OCI-LY3 (cell line): ENCODE measurements around the gene LMNB1.

Experiments used
- H2AFZ ChIP-seq: fragments of 200-600, 300-600 bp; shearing (Covaris generic); 2 replicates; pipeline ENCODE4 v1.6.0; 2014; ENCODE audit warnings: antibody characterized with exemption, low read depth, low read length
- H3K27ac ChIP-seq: fragments of 200-600, 300-600 bp; sonication (generic); 2 replicates; pipeline ENCODE4 v1.5.1; 2014; ENCODE audit warnings: mild to moderate bottlenecking, low read length, moderate library complexity, mixed read lengths
- H3K27me3 ChIP-seq: fragments of 200-600, 300-600 bp; sonication (generic); 2 replicates; pipeline ENCODE4 v1.6.1; 2014; ENCODE audit warnings: low read depth, low read length, mixed read lengths
- H3K36me3 ChIP-seq: fragments of 200-600, 300-600 bp; sonication (generic); replicated peaks from 2 replicates; pipeline ENCODE3; 2014; ENCODE audit warnings: low read depth, low read length, mixed read lengths
- H3K4me1 ChIP-seq: fragments of 300-600, 200-600 bp; sonication (generic); 2 replicates; pipeline ENCODE4 v1.6.1; 2014; ENCODE audit warnings: low read length, mixed read lengths
- H3K4me2 ChIP-seq: fragments of 200-600, 300-600 bp; sonication (generic); 2 replicates; pipeline ENCODE4 v1.6.1; 2014; ENCODE audit warnings: low read length, mixed read lengths
- H3K4me3 ChIP-seq: fragments of 300-600, 200-600 bp; sonication (generic); 2 replicates; pipeline ENCODE4 v1.5.1; 2014; ENCODE audit warnings: antibody characterized with exemption, mild to moderate bottlenecking, low read length, moderate library complexity
- H3K79me2 ChIP-seq: fragments of 300-600, 200-600 bp; shearing (Covaris generic); 2 replicates; pipeline ENCODE4 v1.6.1; 2014; ENCODE audit warnings: mild to moderate bottlenecking, low read length, mixed read lengths
- H3K9ac ChIP-seq: fragments of 300-600, 200-600 bp; shearing (Covaris generic); 2 replicates; pipeline ENCODE4 v1.6.0; 2014; ENCODE audit warnings: mild to moderate bottlenecking, low read length, moderate library complexity
- H3K9me3 ChIP-seq: fragments of 200-600, 300-600 bp; shearing (Covaris generic); 2 replicates; pipeline ENCODE4 v1.6.1; 2014; ENCODE audit warnings: low read length, mixed read lengths; ENCODE audit not compliant: insufficient read depth
- H4K20me1 ChIP-seq: fragments of 200-600, 300-600 bp; sonication (generic); 2 replicates; pipeline ENCODE4 v1.6.1; 2016; ENCODE audit warnings: low read length, mixed read lengths; ENCODE audit not compliant: insufficient read depth
- CTCF ChIP-seq: fragments of 200-600, 300-600 bp; sonication (generic); IDR thresholded peaks from 2 replicates; pipeline ENCODE4 v1.5.1; 2014; ENCODE audit warnings: antibody characterized with exemption, low read length, low read depth
- EZH2phosphoT487 ChIP-seq: fragments of 200-600 bp; shearing (Covaris generic); IDR thresholded peaks from 2 replicates; pipeline ENCODE4 v1.6.1; 2018; ENCODE audit warnings: antibody characterized with exemption, mixed run types, low read depth

Gene LMNB1

GRCh38 chr5:126777257-126777974 lies 480 bp downstream of the LMNB1 start:
- H3K36me3 ChIP-seq = peaks cover 17% of the 10 kb centered on the region
- H3K4me3 ChIP-seq = peak overlapping the region; percentile 98
- peaks cover 15% of the 10 kb centered on the region for H3K4me1 ChIP-seq
- H3K4me2 ChIP-seq = peak overlapping the region; percentile 77
- H3K79me2 ChIP-seq = peaks cover 53% of the 10 kb centered on the region
- H4K20me1 ChIP-seq = peaks cover 31% of the 10 kb centered on the region
- TF ChIP-seq CTCF (no peak), EZH2phosphoT487 (no peak)
- H3K9me3 ChIP-seq = no peaks in the 10 kb centered on the region
- H3K27ac ChIP-seq = peak overlapping the region; percentile 97
- H3K9ac ChIP-seq = peak overlapping the region; percentile 100
- no peak overlapping the region; the same call in 1 of the 2 replicates for H2AFZ ChIP-seq
- no peaks in the 10 kb centered on the region for H3K27me3 ChIP-seq

- Histone ChIP-seq H3K9me3 (no peaks in the 10 kb centered on the region), H3K36me3 (peaks cover 17% of the 10 kb centered on the region)
These were observed 1.2 kb downstream of the LMNB1 start for GRCh38 chr5:126777975-126778674.

GRCh38 chr5:126778675-126779403 lies 1.9 kb downstream of the LMNB1 start:
- H3K27ac ChIP-seq = peak overlapping the region; percentile 97
- TF ChIP-seq CTCF = no peak
- no peak for TF ChIP-seq EZH2phosphoT487
- peak overlapping the region; percentile 83 for H3K9ac ChIP-seq
- no peaks in the 10 kb centered on the region for H3K9me3 ChIP-seq
- H4K20me1 ChIP-seq = peaks cover 41% of the 10 kb centered on the region
- H3K79me2 ChIP-seq = peaks cover 68% of the 10 kb centered on the region
- peak overlapping the region; percentile 98 for H3K4me3 ChIP-seq
- no peaks in the 10 kb centered on the region for H3K27me3 ChIP-seq
- no peak overlapping the region for H2AFZ ChIP-seq
- peak overlapping the region; percentile 77 for H3K4me2 ChIP-seq
- H3K4me1 ChIP-seq = peaks cover 15% of the 10 kb centered on the region
- peaks cover 17% of the 10 kb centered on the region for H3K36me3 ChIP-seq

More at GRCh38 chr5:126777975-126778674, 1.2 kb downstream of the LMNB1 start:
- Histone ChIP-seq H3K4me3 (peak overlapping the region; percentile 98), H3K9ac (peak overlapping the region; percentile 100), H3K27me3 (no peaks in the 10 kb centered on the region), H3K4me2 (peak overlapping the region; percentile 77), H4K20me1 (peaks cover 36% of the 10 kb centered on the region), H3K4me1 (peaks cover 15% of the 10 kb centered on the region), H3K79me2 (peaks cover 60% of the 10 kb centered on the region), H2AFZ (no peak overlapping the region), H3K27ac (peak overlapping the region; percentile 97)
- TF ChIP-seq CTCF = no peak
- no peak for TF ChIP-seq EZH2phosphoT487
